Posterior cingulate gyrus (tissue), 11 donors: ENCODE data around the gene KRT78.

Source experiments
- DNase-seq, 10 donors: peaks; one replicate each; pipeline versions ENCODE4 v3.0.0 to v3.0.0-alpha.2; 2020 to 2021; ENCODE audit warnings: mixed read lengths in 3 of 10
- intact Hi-C: fragments of 100-400 bp; cut with DNase I; formaldehyde crosslinking; loops from one replicate; pipeline ENCODE4 v1.15.1; 2023

Gene KRT78, protein sequence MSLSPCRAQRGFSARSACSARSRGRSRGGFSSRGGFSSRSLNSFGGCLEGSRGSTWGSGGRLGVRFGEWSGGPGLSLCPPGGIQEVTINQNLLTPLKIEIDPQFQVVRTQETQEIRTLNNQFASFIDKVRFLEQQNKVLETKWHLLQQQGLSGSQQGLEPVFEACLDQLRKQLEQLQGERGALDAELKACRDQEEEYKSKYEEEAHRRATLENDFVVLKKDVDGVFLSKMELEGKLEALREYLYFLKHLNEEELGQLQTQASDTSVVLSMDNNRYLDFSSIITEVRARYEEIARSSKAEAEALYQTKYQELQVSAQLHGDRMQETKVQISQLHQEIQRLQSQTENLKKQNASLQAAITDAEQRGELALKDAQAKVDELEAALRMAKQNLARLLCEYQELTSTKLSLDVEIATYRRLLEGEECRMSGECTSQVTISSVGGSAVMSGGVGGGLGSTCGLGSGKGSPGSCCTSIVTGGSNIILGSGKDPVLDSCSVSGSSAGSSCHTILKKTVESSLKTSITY

DNA sequence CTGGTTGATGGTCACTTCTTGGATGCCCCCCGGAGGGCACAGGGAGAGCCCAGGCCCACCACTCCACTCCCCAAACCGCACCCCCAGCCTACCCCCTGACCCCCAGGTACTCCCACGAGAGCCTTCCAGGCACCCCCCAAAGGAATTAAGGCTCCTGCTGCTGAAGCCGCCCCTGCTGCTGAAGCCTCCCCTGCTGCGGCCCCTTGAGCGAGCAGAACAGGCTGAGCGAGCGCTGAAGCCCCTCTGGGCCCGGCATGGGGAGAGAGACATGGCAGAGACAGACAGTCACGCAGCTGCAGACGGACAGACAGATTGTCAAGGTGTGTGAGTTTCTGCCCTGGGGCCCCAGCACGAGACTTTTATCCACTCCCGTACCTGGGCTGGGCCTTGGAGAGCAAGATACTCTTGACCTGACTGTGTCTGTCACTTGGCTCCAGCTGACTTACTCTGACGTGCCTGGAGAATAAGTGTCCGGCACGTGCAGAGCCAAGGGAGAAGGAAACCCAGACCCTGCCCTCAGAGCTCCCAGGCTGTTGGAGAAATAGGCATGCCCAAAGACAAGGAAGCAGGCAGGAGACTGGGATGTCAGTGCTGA is at the start of gene KRT78:
KRT78 (minus strand) TSS at position 334 of the 595 bp plus-strand sequence; CDS start at position 270, 64 bp downstream.
- DNase-seq = peak in 1 of 10 donors; percentile 37
- intact Hi-C loops = no loop called here

GRCh38 chr12:52896190-52897100 is 47.7 kb upstream of the KRT78 start:
- peak in 2 of 10 donors; percentile 38 to 60 for DNase-seq
- intact Hi-C loops = no loop called here

GRCh38 chr12:52895726-52896189 is 47.0 kb upstream of the KRT78 start:
- DNase-seq = peak in 1 of 10 donors; percentile 24
- intact Hi-C loops = no loop called here

DNA sequence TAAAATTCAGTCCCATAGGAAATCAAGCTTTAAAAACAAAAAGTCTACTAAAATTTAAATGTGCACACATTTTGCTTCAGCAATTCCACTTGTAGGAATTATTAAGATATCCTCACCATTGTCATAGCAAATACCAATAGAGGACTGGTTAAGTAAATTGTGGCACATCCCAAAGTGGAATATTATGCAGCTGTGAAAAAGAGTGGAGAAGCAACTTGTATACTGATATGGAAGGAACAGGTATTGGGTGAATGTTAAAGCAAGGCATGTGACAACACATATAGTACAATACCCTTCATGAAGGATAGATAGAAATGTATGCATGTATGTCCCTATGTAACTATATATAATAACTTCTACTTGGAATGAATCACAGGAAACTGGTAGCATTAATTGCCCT is 44.2 kb upstream of the KRT78 start:
- DNase-seq = no peak
- intact Hi-C loops = no loop called here

- intact Hi-C loops = no loop called here
- peak in 3 of 10 donors; percentile 6 to 55 (median 9) for DNase-seq
These were observed 43.5 kb upstream of the KRT78 start for GRCh38 chr12:52892207-52892852.

DNA sequence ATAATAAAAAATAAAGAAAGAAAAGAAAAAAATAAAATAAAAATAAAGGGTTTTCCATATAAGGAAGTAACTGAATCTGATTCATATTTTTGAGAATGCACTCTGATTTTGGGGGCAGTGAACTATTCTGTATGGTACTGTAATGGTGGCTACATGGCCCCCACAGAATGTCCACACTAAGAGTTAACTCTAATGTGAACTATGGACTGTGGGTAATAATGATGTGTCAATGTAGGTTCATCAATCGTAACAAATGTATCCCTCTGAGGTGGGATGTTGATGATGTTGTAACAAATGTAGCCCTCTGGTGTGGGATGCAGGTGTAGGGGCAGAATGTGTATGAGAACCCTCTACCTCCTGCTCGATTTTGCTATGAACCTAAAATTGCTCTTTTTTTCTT is 42.2 kb upstream of the KRT78 start:
- no peak for DNase-seq
- intact Hi-C loops = no loop called here

DNA sequence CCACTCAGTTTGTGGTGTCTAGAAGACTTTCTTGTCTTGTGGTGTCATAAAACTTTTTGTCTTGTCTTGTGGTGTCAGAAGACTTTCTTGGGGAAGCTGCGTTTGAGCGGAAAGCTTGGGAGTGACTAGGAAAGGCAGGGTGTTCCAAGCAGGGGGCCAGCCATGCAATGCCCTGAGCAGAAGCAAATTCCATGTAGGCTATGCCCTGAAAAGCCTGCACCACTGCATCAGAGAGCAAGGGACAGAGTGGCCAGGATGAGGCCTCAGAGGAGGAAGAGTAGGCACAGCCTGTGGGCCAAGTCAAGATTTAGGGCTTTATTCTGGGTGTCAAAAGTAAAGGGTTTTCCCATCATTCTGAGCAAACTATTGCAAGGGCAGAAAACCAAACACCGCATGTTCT is 41.6 kb upstream of the KRT78 start:
- peak in 2 of 10 donors; percentile 11 to 34 for DNase-seq
- intact Hi-C loops = no loop called here

- intact Hi-C loops = loop anchor here (2.0 kb wide), 1 partner anchor 96 kb away; no protein-coding TSS in a partner anchor
- peak; percentile 50 to 95 (median 78) for DNase-seq
These were observed 35.9 kb upstream of the KRT78 start for GRCh38 chr12:52884526-52885293.

DNA sequence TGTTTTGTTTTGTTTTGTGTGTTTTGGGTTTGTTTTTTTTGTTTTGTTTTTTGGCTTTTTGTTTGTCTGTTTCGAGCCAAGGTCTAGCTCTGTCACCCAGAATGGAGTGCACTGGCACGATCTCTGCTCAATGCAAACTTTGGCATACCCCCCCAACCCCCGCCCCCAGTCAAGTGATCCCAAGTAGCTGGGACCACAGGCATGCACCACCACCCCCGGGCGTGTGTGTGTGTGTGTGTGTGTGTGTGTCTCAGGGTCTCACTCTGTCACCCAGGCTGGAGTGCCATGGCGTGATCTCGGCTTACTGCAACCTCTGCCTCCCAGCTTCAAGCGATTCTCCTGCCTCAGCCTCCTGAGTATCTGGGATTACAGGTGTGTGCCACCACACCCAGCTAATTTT is 31.7 kb upstream of the KRT78 start:
- DNase-seq = peak in 1 of 10 donors; percentile 55
- intact Hi-C loops = loop anchor here (1.0 kb wide), 2 partner anchors 508 to 724 kb away; no protein-coding TSS in a partner anchor

DNA sequence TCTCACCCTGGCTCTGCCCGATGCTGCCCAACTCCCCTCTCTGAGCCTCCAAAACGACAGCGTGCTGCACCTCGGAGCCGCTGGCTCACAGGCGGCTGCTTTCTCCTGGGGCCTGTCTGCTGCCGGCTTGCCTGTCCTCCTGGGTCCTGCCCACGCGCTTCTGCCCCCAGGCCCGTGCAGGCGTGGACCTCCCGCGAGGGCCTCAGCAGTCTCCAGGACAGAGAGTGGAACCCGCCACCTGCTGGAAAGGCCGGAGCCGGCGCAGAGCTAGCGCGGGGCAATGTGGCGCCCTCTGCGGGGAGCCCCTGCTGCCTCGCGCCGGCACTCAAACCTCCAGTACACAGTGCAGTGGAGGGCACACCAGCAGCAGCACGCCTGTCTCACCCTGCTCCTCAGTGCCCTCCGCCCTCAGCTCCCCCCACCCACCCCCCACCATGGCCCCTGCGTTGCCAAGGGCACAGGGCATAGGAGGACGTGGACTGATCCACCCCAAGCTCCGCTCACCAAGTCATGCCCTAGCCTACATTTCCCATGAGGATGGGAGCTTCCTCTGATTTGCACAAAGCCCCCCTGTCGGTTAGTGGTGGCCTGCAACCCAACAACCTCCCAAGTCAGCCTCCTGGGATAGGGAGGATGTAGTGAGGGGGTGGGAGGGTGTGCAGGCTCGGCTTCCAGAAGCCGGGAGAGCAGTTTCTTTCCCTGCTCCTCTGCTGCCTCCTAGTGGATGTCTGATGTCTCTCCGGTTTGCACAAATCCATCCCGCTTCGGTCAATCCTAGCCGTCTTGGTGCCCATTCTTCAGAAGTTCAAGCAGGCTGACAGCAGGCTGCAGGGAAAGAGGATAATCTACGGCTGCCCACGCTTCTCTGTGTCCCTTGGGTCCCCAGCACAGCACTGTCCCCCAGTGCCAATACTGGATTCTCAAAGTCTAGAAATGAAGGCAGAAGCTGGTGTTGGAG is 30.9 kb upstream of the KRT78 start:
- intact Hi-C loops = loop anchor here (1.0 to 2.0 kb wide), 3 partner anchors 297 to 723 kb away; no protein-coding TSS in a partner anchor
- peak; percentile 52 to 95 (median 76) for DNase-seq

DNA sequence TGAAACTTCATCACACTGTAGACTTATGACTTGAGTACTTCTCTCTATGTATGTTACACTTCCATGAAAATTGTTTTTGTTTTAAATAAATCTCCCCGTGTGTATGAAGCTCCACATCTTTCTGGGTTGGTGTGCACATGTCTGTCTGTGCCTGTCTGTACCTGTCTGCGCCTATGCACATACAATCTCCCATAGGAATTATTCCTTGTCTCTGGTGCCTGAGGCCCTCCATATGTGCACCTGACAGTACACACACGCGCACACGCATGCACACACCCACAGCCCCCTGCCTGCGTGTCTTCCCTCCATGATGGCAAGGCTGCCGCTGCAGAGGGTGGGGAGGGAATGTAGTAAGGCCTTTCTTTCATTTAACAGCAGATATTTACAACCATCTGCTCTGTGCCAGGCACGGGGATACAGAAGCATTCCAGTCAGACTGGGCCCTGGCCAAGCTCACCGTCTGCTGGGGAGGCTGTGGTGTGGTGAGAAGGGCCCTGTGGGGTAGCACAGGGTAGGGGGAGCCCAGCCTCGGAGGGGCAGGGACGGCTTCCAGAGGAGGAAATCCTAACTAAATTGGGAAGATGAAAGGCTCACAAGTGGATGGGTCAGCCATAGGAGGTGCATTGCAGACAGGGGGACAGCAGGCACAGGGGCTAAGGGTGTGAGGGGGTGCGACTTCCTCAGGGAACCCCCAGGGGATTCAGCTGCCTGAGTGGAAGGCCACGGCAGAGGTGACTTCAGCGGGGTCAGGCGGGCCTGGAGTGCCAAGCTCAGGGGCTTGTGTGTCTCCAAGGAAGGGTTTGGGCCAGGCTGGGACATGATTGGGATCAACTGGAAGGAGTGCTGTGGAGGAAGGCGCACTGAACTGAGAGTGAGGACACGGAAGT is 30.0 kb upstream of the KRT78 start:
- intact Hi-C loops = loop anchor here (2.0 kb wide), 1 partner anchor 296 kb away; no protein-coding TSS in a partner anchor
- peak in 1 of 10 donors; percentile 74 for DNase-seq

- intact Hi-C loops = no loop called here
- DNase-seq = peak in 1 of 10 donors; percentile 11
These were observed 28.4 kb upstream of the KRT78 start for GRCh38 chr12:52877242-52877641.

DNA sequence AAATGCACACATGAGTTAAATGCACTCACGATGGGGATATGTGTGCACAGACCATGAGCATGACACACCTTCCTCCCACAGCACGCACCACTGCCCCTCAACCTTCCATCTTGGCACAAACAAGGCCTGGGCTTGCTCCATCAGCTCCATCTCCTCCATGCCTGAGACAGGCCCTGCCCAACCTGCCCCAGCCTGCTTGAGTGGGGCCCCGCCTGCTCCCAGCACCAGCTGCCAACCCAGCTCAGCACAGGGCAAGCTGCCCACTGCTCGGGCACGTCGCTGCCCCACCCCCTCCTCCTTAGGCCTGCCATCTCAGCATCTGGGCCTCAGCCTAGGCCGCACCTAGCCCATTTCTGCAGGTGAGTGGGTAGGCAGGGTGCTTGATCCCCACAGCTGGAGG is 27.6 kb upstream of the KRT78 start:
- intact Hi-C loops = no loop called here
- peak in 2 of 10 donors; percentile 32 to 63 for DNase-seq

DNA sequence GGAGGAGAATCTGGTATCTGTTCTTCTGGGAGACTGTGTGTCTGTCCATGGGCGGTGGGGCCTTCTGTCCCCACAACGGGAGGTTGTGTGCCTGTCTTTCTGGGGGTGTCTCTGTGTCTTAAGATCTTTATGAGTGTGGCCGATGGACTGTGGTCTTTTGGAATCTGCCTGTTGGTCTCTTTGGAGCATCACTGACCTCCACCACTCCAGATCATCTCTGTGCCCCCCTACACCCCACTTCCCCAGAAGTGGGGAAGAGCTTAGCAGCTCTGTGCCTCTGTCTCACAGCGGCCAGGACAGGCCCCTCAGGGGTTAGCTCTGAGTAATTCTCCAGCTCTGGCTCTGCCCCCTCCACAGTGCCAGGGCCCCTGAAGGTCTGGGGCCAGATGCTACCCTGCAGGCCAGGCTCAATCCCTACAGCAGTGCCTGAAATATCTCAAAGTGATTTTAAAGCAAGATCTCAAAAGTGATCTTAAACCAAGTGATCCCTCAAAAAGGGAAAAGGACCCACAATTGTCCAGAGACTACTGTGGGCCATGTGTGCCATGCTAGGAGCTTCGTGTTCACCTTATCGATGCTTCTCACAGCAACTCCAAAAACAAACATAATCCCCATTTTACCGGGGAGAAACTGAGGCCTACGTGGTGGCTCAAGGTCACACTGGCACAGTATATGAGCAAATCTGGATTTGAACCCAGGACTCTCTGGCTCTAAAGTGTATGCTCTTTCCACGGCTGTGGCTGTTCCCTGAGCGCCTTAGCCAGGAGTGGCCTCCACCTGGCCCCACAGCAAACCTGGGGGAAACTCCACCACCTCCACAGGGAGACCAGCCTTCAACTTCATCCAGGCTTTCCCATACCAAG is 26.0 kb upstream of the KRT78 start:
- intact Hi-C loops = no loop called here
- DNase-seq = peak in 1 of 10 donors; percentile 43

- intact Hi-C loops = no loop called here
- DNase-seq = peak in 9 of 10 donors; percentile 14 to 92 (median 48)
These were observed 25.2 kb upstream of the KRT78 start for GRCh38 chr12:52873832-52874572.
